PC-3 (cell line): ENCODE results near the gene DDX50.

Experiments
- CTCF ChIP-seq: fragments of 300-600 bp; sonication (generic); conservative IDR thresholded peaks from 2 replicates; pipeline ENCODE4 v1.5.1; 2017; ENCODE audit warnings: antibody characterized with exemption, low read depth, mild to moderate bottlenecking, low read length
- EZH2 ChIP-seq: fragments of 300-600 bp; sonication (generic); IDR thresholded peaks from one replicate; pipeline ENCODE4 v1.6.1; 2017; ENCODE audit warnings: antibody characterized with exemption, mild to moderate bottlenecking, low read length; ENCODE audit not compliant: unreplicated experiment
- EZH2phosphoT487 ChIP-seq: fragments of 300-600 bp; sonication (generic); IDR thresholded peaks from 2 replicates; pipeline ENCODE4 v1.6.1; 2018; ENCODE audit warnings: mild to moderate bottlenecking, antibody characterized with exemption, low read length, borderline replicate concordance

DNA sequence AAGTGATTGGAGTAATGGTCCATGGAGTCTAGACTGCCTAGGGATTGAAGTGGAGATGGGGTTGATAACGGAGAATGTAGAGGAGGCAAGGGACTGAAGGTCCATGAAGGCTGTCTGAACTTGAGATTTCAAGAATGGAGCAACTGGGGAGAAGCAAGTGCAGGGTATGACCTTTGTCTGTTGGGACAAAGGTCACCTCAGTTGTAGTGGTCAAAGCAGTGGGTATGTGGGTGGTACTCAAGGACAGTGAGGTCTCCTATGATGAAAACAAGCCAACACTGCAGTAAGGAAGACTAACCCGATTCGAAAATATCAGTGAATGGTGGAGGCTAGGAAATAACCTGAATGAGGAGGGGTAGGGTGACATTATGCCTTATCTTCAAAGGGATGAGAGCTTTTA is 49.5 kb downstream of the DDX50 start:
- no peak for TF ChIP-seq EZH2phosphoT487
- TF ChIP-seq CTCF = no peak
- no peak for TF ChIP-seq EZH2
